HG03060 (cell line): ENCODE data around the gene DNAJC18.

Experiments used
- ATAC-seq: cut with Tn5 transposase; IDR thresholded peaks from one replicate; pipeline ENCODE4 v1.9.1; 2021; ENCODE audit warnings: low read depth, moderate number of reproducible peaks; ENCODE audit not compliant: unreplicated experiment

DNAJC18 gene

DNA sequence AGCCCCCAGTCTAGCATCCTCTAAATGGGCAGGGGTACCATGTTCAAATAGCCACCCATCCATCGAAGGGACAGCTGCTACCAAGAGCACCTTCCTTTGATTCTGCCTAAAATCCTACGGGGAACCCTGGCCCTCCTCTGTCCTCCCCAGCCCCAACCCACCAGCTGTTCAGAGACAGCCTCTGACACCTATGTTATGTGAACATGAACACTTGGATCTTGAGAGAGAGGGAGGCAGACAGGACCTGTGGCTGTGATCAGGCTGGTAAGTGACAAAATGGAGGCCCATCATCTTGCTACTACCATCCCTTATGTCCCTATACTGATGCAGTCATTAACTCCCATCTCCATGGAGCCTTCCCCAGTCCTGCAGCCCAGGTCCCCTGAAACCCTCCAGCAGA is 64.4 kb downstream of the DNAJC18 start:
- ATAC-seq = no peak

GRCh38 chr5:139371482-139372435 is 67.6 kb downstream of the DNAJC18 start:
- no peak for ATAC-seq

GRCh38 chr5:139369181-139369580 is 70.1 kb downstream of the DNAJC18 start:
- no peak for ATAC-seq

DNA sequence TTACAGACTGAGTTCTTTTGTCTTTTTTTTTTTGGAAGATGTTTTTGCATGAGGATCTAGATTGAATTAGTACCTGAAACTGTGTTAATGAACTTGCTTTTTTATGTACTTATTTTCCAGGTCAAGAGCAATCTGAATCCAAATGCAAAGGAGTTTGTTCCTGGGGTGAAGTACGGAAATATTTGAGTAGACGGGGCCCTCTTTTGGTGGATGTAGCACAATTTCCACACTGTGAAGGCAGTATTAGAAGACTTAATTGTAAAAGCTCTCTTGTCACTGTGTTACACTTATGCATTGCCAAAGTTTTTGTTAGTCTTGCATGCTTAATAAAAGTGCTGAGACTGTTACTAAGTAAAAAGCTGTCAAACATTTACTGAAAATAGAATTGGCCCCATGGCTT is 70.7 kb downstream of the DNAJC18 start:
- ATAC-seq = no peak

DNA sequence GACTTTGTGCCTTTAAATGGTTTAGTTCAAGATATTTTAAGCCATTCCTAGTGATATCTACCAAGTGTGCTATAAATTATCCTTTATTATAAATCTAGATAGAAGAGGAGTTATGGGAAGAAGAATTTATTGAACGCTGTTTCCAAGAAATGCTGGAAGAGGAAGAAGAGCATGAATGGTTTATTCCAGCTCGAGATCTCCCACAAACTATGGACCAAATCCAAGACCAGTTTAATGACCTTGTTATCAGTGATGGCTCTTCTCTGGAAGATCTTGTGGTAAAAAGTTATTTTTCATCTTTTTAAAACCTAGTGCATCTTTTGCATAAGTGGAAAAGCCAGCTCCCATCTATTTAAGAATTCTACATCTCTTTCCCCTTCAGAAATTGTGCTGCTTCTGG is 74.9 kb downstream of the DNAJC18 start:
- no peak for ATAC-seq

DNA sequence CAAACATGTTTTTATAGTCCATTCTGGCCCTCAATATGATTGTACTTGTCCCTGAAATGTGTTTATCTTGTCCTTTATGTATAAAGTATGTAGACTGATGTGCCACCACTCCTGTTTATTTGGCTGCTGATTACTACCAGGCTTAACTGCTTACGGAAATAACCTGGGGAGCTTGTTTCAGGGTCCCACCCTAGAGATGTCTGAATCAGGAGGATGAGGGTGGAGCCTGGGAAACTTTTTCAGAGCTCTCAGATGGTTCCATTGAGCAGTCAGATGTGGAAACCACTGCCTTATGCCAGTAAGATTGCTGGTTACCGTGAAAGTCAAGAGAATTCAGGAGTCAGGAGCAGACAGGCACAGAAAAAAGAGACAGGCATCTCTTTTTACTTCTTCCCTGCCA is 75.4 kb downstream of the DNAJC18 start:
- ATAC-seq = no peak

GRCh38 chr5:139361835-139362429 is 77.4 kb downstream of the DNAJC18 start:
- no peak for ATAC-seq

GRCh38 chr5:139360384-139360783 is 78.9 kb downstream of the DNAJC18 start:
- no peak for ATAC-seq
